Brain microvascular endothelial cell (primary cell): Measurements from ENCODE around the gene UQCC3.
"Not testable (repeated sequence)": the region's sequence is repeated elsewhere in the genome, so short reads cannot be mapped to it uniquely, and the experiment has no call there.

Experiments
- DNase-seq: peaks from one replicate; pipeline ENCODE4 v3.0.0-alpha.2; 2020
- H3K27ac ChIP-seq: fragments of 250-450 bp; sonication (Bioruptor Pico); 2 replicates; pipeline ENCODE4 v1.5.1; 2020; ENCODE audit warnings: mild to moderate bottlenecking, moderate library complexity
- H3K27me3 ChIP-seq: fragments of 250-450 bp; sonication (Bioruptor Pico); replicated peaks from 2 replicates; pipeline ENCODE4 v1.5.1; 2020; ENCODE audit warnings: mild to moderate bottlenecking
- H3K36me3 ChIP-seq: fragments of 250-450 bp; sonication (Bioruptor Pico); replicated peaks from 2 replicates; pipeline ENCODE4 v1.5.1; 2020; ENCODE audit warnings: mild to moderate bottlenecking
- H3K4me3 ChIP-seq: 2 replicates; pipeline ENCODE4 v1.5.1; 2011; ENCODE audit warnings: low read depth, mild to moderate bottlenecking, control low read depth, low read length, moderate library complexity
- CTCF ChIP-seq: IDR thresholded peaks from 2 replicates; pipeline ENCODE4 v1.5.1; 2011; ENCODE audit warnings: low read depth, mild to moderate bottlenecking, moderate library complexity, low read length, control low read depth, inconsistent platforms; ENCODE audit errors: missing control alignments
- in situ Hi-C: cut with HindIII; loops from 2 replicates; pipeline ENCODE4 v1.10.0; 2017; ENCODE audit warnings: low sequenced_read_pairs, low pct_ligation_motif_present

UQCC3 gene

GRCh38 chr11:62688491-62688890 is 17.0 kb downstream of the UQCC3 start:
- no peak overlapping the region for H3K4me3 ChIP-seq
- H3K36me3 ChIP-seq, result peaks cover 28% of the 10 kb centered on the region
- TF ChIP-seq CTCF, result no peak
- in situ Hi-C loops, result no loop called here
- H3K27ac ChIP-seq, result no peak overlapping the region
- no peaks in the 10 kb centered on the region for H3K27me3 ChIP-seq
- DNase-seq, result no peak

GRCh38 chr11:62689421-62690183 is 18.1 kb downstream of the UQCC3 start, which contains the start of gene LRRN4CL:
LRRN4CL (minus strand) TSS chr11:62689530; CDS start chr11:62688508, 1,022 bp downstream.
- Histone ChIP-seq H3K36me3 (peaks cover 31% of the 10 kb centered on the region), H3K27me3 (no peaks in the 10 kb centered on the region), H3K4me3 (no peak within 1 kb of the TSS), H3K27ac (no peak within 1 kb of the TSS)
- in situ Hi-C loops, result no loop called here
- no peak for TF ChIP-seq CTCF
- peak; percentile 37 for DNase-seq

GRCh38 chr11:62693624-62694023 is 22.2 kb downstream of the UQCC3 start:
- H3K36me3 ChIP-seq, result peaks cover 31% of the 10 kb centered on the region
- H3K27me3 ChIP-seq, DNase-seq, in situ Hi-C loops, H3K4me3 ChIP-seq, H3K27ac ChIP-seq: not testable (repeated sequence)

DNA sequence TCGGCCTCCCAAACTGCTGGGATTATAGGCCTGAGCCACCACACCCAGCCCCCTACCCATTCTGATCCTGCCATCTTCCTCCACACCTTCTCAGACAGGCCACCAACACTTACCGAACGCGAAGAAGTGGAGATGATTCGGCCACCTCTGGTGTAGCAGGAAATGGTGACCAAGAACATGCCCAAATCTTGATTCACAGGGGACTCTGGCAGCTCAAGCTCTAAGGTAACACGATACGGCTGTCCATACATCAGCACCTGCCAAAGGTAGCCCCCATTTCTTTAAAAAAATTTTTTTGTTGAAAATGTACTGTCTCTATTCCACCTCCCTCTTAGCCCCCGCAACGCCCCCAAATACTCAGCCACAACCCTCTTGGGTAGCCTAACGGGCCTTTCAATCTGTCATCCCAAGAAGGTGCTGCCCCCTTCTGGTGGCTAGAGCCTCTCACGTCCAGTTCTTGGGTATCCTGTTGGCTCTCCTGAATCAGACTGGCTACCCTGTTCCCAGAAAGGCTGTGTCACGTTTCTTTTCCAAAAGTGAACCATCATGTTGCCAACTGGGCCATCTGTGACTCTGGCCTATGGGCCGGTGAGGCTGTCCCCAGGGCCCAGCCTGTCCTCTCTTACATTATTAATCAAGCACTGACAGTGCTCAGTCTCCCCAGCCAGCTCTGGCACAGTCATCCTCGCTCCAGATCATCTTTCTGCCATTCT is 23.1 kb downstream of the UQCC3 start:
- TF ChIP-seq CTCF, result peak; percentile 91
- no peaks in the 10 kb centered on the region for H3K27me3 ChIP-seq
- H3K27ac ChIP-seq, result no peak overlapping the region
- in situ Hi-C loops, result no loop called here
- peak; percentile 72 for DNase-seq
- H3K36me3 ChIP-seq, result peaks cover 31% of the 10 kb centered on the region
- no peak overlapping the region for H3K4me3 ChIP-seq

GRCh38 chr11:62702246-62702645 is 30.8 kb downstream of the UQCC3 start:
- no peak for DNase-seq
- Histone ChIP-seq H3K4me3 (no peak overlapping the region), H3K27ac (no peak overlapping the region), H3K27me3 (no peaks in the 10 kb centered on the region), H3K36me3 (peaks cover 14% of the 10 kb centered on the region)
- no peak for TF ChIP-seq CTCF
- in situ Hi-C loops, result no loop called here

DNA sequence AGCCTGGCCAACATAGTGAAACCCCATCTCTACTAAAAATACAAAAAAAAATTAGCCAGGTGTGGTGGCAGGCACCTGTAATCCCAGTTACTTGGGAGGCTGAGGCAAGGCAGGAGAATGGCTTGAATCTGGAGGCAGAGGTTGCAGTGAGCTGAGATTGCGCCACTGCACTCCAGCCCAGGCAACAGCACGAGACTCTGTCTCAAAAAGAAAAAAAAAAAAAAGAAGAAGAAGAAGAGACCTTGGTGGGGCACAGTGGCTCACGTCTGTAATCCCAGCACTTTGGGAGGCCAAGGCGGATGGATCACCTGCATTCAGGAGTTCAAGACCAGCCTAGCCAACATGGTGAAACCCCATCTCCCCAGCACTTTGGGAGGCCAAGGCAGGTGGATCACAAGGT is 32.4 kb downstream of the UQCC3 start:
- peaks cover 14% of the 10 kb centered on the region for H3K36me3 ChIP-seq
- in situ Hi-C loops, H3K27ac ChIP-seq: not testable (repeated sequence)

More for the DNA sequence above, 32.4 kb downstream of the UQCC3 start:
- H3K27me3 ChIP-seq, DNase-seq, H3K4me3 ChIP-seq: not testable (repeated sequence)
